H7 (cell line): Measurements from ENCODE around the gene ZNF689. TPM values are rescaled to one million over a fixed set of nuclear protein-coding genes. Genes with fewer than 3 reads are reported as not detected.
A peak's percentile ranks its signal among the peaks of the same experiment; 100 is the strongest.

Experiments
- DNase-seq: peaks from one replicate; pipeline ENCODE4 v3.0.0; 2012
- H3K27me3 ChIP-seq: 2 replicates; pipeline ENCODE4 v1.6.0; 2011; ENCODE audit warnings: mild to moderate bottlenecking, low read length; ENCODE audit not compliant: control insufficient read depth, insufficient read depth
- H3K36me3 ChIP-seq: replicated peaks from 2 replicates; pipeline ENCODE4 v1.5.1; 2011; ENCODE audit warnings: low read length; ENCODE audit not compliant: control insufficient read depth, insufficient read depth
- H3K4me3 ChIP-seq: 2 replicates; pipeline ENCODE4 v1.5.1; 2011; ENCODE audit warnings: low read depth, mild to moderate bottlenecking, control low read depth, low read length, moderate library complexity; ENCODE audit not compliant: insufficient read depth
- total RNA-seq: library from RNA; depleted of rRNA; stranded (reverse); fragments of >200 nt; shearing (Covaris generic); gene quantifications from 2 replicates; pipeline ENCODE4 v1.2.3, GENCODE V29; 2014

The ZNF689 gene
- total RNA-seq, 1 experiment from 2014 or later = 17.3 TPM

DNA sequence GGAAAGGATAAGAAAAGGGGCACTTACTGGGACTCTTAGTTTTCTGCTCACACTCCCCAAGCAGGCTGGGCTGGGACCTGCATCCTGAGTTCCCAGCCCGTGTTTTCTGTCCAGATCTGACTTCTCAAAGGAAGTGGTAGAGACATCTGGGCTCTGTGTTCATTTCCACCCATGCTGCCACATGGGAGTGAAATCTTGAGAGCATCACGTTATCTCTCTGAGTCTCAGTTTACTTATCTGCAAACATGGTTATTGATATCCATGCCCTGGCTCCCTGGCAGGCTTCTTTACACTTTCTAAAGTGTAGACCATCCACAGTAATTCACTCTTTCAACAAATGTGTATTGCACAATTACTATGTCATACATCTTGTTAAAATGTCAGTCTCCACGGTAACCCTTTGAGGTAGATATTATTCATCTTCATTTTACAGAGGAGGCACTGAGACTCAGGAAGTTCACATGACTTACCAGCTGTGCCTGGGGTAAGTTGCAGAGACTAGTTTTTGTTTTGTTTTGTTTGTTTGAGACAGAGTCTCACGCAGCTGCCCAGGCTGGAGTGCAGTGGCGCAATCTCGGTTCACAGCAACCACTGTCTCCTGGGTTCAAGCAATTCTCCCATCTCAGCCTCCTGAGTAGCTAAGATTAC is 42.1 kb downstream of the ZNF689 start:
- DNase-seq = no peak
- H3K4me3 ChIP-seq = no peak overlapping the region
- H3K27me3 ChIP-seq = no peaks in the 10 kb centered on the region
- H3K36me3 ChIP-seq = no peaks in the 10 kb centered on the region

DNA sequence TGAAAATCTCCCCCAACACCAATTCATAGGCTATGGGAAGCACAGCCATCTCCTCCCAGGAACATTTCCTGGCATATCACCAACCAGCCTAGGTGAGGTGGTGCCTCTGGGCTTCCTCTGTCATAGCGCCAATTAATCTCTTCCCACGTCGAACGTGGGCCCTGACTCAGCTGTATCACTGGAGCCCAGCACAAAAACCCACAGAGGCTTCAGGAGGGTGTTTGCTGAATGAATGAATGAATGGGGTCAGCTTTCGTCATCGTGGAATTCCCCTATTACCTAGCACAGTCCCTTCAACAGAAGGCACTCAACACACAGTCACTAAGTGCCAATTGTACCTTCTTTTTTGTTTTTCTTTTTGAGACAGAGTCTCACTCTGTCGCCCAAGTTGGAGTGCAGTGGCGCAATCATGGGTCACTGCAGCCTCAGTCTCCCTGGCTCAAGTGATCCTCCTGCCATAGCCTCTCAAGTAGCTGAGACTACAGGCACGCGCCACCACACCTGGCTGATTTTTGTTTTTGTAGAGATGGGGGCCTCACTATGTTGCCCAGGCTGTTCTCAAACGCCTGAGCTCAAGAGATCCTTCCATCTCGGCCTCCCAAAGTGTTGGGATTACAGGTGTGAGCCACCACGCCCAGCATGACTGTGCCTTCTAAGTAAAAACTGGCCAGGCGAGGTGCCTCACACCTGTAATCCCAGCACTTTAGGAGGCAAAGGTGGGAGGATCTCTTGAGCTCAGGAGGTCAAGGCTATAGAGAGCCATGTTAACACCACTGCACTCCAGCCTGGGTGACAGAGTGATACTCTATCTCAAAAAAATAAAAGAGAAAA is 42.8 kb downstream of the ZNF689 start:
- H3K4me3 ChIP-seq = no peak overlapping the region
- no peak for DNase-seq
- no peaks in the 10 kb centered on the region for H3K27me3 ChIP-seq
- H3K36me3 ChIP-seq = no peaks in the 10 kb centered on the region

DNA sequence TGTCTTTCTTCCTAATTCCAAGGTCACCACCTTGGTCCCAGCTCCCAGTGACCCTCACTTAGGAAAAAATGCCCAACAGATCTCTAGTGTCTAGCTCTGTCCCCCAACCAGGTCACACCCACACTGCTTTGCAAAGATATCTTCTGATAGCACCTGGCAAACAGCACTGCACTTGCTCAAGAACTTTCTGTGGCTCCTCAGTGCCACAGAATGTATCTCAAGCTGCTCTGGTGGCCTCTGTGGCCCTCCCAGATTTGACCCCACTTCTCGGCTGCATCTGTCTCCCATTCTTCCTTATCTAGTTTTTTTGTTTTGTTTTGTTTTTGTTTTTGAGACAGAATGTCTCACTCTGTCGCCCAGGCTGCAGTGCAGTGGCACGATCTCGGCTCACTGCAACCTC is 43.7 kb downstream of the ZNF689 start:
- H3K36me3 ChIP-seq = no peaks in the 10 kb centered on the region
- no peak for DNase-seq
- no peak overlapping the region for H3K4me3 ChIP-seq
- no peaks in the 10 kb centered on the region for H3K27me3 ChIP-seq

DNA sequence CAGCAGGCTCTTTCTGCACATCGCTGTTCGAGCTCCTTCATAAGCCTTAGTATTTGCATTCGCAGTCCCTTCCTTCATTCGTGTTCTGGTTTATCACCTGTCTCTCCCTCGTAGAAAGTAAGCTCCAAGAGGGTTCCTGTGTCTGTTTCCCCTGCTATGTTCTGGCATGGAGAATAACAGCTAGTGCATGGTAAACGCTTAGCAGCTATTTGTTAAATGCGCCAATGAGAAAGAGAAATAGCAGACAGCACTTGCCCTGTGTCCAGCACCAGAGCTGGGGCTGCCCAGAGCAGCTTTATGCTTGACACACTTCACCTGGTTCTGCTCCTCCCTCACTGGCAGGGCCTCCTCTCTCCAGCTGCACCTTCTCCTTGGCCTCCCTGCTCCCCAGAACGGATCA is 44.2 kb downstream of the ZNF689 start:
- Histone ChIP-seq H3K27me3 (no peaks in the 10 kb centered on the region), H3K36me3 (no peaks in the 10 kb centered on the region), H3K4me3 (no peak overlapping the region)
- no peak for DNase-seq

GRCh38 chr16:30565526-30565925 is 44.7 kb downstream of the ZNF689 start:
- Histone ChIP-seq H3K4me3 (no peak overlapping the region), H3K27me3 (no peaks in the 10 kb centered on the region), H3K36me3 (no peaks in the 10 kb centered on the region)
- DNase-seq = no peak

GRCh38 chr16:30562021-30562420 is 48.2 kb downstream of the ZNF689 start:
- no peaks in the 10 kb centered on the region for H3K36me3 ChIP-seq
- no peak overlapping the region for H3K4me3 ChIP-seq

GRCh38 chr16:30561089-30561816 is 48.9 kb downstream of the ZNF689 start:
- DNase-seq = peak; percentile 76
- H3K36me3 ChIP-seq = no peaks in the 10 kb centered on the region
- peak overlapping the region; percentile 38; the same call in 1 of the 2 replicates for H3K4me3 ChIP-seq
- H3K27me3 ChIP-seq = no peaks in the 10 kb centered on the region

More at GRCh38 chr16:30562021-30562420, 48.2 kb downstream of the ZNF689 start:
- no peaks in the 10 kb centered on the region for H3K27me3 ChIP-seq
- no peak for DNase-seq

- Histone ChIP-seq H3K36me3 (no peaks in the 10 kb centered on the region; the same call in 1 of the 2 replicates), H3K4me3 (no peak overlapping the region), H3K27me3 (no peaks in the 10 kb centered on the region)
- DNase-seq = no peak
Measured at GRCh38 chr16:30559690-30560089, 50.5 kb downstream of the ZNF689 start.

DNA sequence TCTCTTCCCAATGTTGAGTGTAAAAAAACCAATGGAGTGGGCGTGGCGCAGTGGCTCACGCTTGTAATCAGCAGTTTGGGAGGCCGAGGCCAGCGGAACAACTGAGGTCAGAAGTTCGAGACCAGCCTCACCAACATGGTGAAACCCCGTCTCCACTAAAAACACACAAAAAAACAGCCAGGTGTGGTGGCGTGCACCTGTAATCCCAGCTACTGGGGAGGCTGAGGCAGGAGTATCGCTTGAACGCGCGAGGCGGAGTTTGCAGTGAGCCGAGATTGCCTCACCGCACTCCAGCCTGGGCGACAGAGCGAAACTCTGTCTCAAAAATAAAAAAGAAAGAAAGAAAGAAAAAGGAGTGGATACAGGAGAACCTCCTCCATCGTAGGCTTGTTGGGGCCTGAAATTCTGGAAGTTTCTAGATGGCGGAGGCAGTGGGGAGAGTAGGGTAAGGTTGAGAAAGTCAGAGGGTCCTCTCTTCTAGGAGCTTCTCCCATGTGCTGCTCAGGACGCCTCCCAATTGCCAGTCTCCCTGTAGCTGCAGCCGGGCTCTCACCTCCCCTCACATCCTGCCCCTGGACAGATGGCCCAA is 51.3 kb downstream of the ZNF689 start:
- Histone ChIP-seq H3K4me3 (peak overlapping the region; percentile 25), H3K36me3 (no peaks in the 10 kb centered on the region; the same call in 1 of the 2 replicates), H3K27me3 (no peaks in the 10 kb centered on the region)
- DNase-seq = no peak

DNA sequence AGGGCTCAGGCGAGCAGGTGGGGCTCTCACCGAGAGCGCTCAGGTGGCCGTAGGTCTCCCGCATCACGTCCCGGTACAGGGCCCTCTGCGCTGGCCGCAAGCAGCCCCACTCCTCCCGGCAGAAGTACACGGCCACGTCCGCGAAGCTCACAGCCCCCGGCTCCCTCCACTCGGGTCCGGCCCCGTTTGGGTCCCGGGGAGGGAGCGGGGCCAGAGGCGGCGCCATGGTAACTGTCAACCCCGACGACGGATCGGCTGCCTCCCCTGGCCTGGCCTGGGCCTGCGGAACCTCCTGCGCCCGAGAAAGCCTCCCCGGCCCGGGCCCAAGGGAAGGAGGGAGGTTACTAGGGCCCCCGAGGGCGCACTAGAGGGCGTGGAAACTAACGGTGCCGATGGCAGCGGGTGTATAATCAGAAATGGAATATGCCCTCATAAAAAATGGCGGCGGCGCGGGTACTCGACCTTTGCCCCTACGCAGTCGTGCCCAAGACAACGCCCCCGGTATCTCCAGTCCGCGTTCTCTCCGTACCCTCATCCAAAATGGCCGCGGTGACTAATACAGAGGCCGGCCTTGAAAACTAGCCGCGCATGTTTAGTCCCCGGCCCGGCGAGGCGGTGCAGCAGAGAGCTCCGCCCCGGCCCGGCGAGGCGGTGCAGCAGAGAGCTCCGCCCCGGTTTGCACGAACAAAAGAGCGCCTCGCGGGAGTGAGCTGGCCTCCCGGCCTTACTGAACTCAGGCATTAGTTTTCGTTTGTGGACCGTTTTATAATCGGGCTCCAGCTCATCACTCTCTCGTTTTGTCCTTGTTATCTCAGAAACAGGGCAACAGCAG is 52.0 kb downstream of the ZNF689 start, which contains the start of gene ZNF764:
TSS of gene ZNF764 (minus strand) at position 418 of the 832 bp plus-strand sequence. CDS start at position 226, 192 bp downstream.
- peak; percentile 96 for DNase-seq
- Histone ChIP-seq H3K4me3 (peak within 1 kb of the TSS; percentile 86), H3K27me3 (no peaks in the 10 kb centered on the region), H3K36me3 (no peaks in the 10 kb centered on the region; the same call in 1 of the 2 replicates)

DNA sequence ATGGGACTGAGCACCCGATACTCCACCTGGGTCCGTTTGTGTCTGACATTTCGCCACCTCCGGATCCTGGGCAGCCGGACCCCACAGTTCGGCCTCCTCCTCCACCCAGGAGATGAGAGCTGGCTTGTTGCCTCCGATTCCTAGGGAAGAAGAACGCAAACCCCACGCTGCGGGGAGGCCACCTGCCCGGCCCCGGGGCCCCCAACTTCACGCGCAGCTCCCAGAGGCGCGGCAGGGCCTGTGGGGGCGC is 52.6 kb downstream of the ZNF689 start:
- DNase-seq = no peak
- no peaks in the 10 kb centered on the region; the same call in 1 of the 2 replicates for H3K36me3 ChIP-seq
- H3K4me3 ChIP-seq = peak overlapping the region; percentile 86
- H3K27me3 ChIP-seq = no peaks in the 10 kb centered on the region

- H3K4me3 ChIP-seq = no peak overlapping the region
- no peaks in the 10 kb centered on the region; the same call in 1 of the 2 replicates for H3K36me3 ChIP-seq
- H3K27me3 ChIP-seq = no peaks in the 10 kb centered on the region
- peak; percentile 41 for DNase-seq
Measured at GRCh38 chr16:30556125-30556473, 54.1 kb downstream of the ZNF689 start.

DNA sequence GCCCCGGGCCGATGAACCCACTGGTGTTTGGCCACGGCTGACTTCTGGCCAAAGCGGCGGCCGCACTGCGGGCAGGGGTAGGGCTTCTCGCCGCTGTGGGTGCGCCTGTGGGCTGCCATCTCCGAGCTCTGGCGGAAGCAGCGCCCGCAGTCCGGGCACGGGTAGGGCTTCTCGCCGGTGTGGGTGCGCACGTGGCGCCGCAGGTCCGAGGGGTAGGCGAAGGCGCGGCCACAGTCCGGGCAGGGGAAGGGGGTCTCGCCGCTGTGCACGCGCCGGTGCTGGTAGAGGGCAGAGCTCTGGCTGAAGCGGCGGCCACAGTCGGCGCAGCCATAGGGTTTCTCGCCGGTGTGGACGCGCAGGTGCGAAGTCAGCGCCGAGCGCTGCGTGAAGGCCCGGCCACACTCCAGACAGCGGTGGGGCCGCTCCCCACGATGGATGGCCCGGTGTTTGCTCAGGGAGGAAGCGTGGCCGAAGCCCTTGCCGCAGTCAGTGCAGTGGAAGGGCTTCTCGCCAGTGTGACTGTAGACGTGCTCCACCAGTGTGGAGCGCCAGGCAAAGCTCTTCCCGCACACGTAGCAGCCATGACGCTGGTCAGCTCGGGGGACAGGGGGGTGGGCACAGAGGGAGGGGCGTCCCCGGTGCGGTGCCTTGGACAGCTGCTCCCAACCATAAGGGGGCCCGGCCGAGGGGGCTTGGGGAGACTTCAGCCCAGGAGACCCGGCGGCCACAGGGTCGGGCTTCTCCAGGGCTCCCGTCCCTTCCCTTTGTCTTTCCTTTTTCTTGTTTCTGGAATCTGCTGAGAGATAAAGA is 54.7 kb downstream of the ZNF689 start:
- Histone ChIP-seq H3K4me3 (no peak overlapping the region), H3K27me3 (no peaks in the 10 kb centered on the region), H3K36me3 (no peaks in the 10 kb centered on the region; the same call in 1 of the 2 replicates)
- no peak for DNase-seq
